B cell (primary cell): Measurements from ENCODE around the gene NELL1. TPM values are rescaled to one million over a fixed set of nuclear protein-coding genes. Genes with fewer than 3 reads are reported as not detected.

ENCODE experiments used
- ATAC-seq: fragments of 200-7000 bp; cut with Tn5 transposase; one replicate; pipeline ENCODE4 v1.10.0; 2021; ENCODE audit warnings: low read depth, mild to moderate bottlenecking, moderate number of reproducible peaks, moderate library complexity
- CTCF ChIA-PET: fragments of 350-600 bp; sonication (Branson Sonifier 250); formaldehyde crosslinking; loops from one replicate; lab custom pipeline; 2021; ENCODE audit warnings: antibody characterized with exemption, inconsistent platforms; lab: Charles Lee
- POLR2A ChIA-PET: fragments of 350-600 bp; sonication (Branson Sonifier 250); formaldehyde crosslinking; loops from one replicate; lab custom pipeline; 2021; ENCODE audit warnings: antibody characterized with exemption; lab: Charles Lee
- DNase-seq: peaks from one replicate; pipeline ENCODE4 v3.0.0; 2013
- H2AFZ ChIP-seq: 2 replicates; pipeline ENCODE4 v1.6.1; 2012; ENCODE audit warnings: mild to moderate bottlenecking, low read depth, low read length; ENCODE audit not compliant: insufficient read depth, poor library complexity, severe bottlenecking
- H3K27ac ChIP-seq, 2 donors: 1 replicate in 1 of 2; 2 replicates in 1 of 2; pipeline ENCODE4 v1.5.1; 2012 to 2013; ENCODE audit warnings: low read length in 2 of 2, mild to moderate bottlenecking in 2 of 2, moderate library complexity in 1 of 2
- H3K27me3 ChIP-seq, 4 experiments: fragments of 200-600 bp in 1 of 4; sonication (generic) in 1 of 4; replicated peaks in 1 of 4; 1 replicate in 2 of 4; 2 replicates in 2 of 4; pipeline versions ENCODE4 v1.6.1 to v1.7.0; 2013 to 2016; ENCODE audit warnings: low read length in 3 of 4, mild to moderate bottlenecking in 2 of 4, mixed read lengths in 1 of 4, moderate library complexity in 1 of 4; ENCODE audit not compliant: insufficient read depth in 4 of 4, control insufficient read depth in 3 of 4; ENCODE audit errors: control extremely low read depth in 1 of 4
- H3K36me3 ChIP-seq, 2 experiments: replicated peaks in 1 of 2; 1 replicate in 1 of 2; 2 replicates in 1 of 2; pipeline versions ENCODE4 v1.6.1 to v1.7.1; 2013; ENCODE audit warnings: low read length in 1 of 2; ENCODE audit not compliant: insufficient read depth in 2 of 2, control insufficient read depth in 1 of 2; ENCODE audit errors: control extremely low read depth in 1 of 2, extremely low read depth in 1 of 2
- H3K4me1 ChIP-seq, 2 donors: fragments of 200-600 bp in 1 of 2; sonication (generic) in 1 of 2; 1 replicate in 1 of 2; 2 replicates in 1 of 2; pipeline versions ENCODE4 v1.5.1 to v1.6.1; 2013 to 2017; ENCODE audit warnings: low read length in 2 of 2; ENCODE audit not compliant: control insufficient read depth in 2 of 2, insufficient read depth in 2 of 2
- H3K4me2 ChIP-seq: replicated peaks from 2 replicates; pipeline ENCODE3; 2012; ENCODE audit warnings: mild to moderate bottlenecking, low read depth, low read length; ENCODE audit not compliant: poor library complexity, severe bottlenecking
- H3K4me3 ChIP-seq, 5 experiments: fragments of 200-600 bp in 1 of 5; sonication (generic) in 1 of 5; 1 replicate in 3 of 5; 2 replicates in 2 of 5; pipeline versions ENCODE4 v1.5.1 to v1.7.0; 2011 to 2016; ENCODE audit warnings: low read length in 4 of 5, mild to moderate bottlenecking in 4 of 5, low read depth in 2 of 5, control low read depth in 1 of 5, moderate library complexity in 1 of 5; ENCODE audit not compliant: insufficient read depth in 1 of 5; ENCODE audit errors: control extremely low read depth in 1 of 5, extremely low read depth in 1 of 5
- H3K79me2 ChIP-seq: fragments of 200-600 bp; sonication (generic); one replicate; pipeline ENCODE4 v1.6.0; 2016; ENCODE audit warnings: low read length; ENCODE audit not compliant: control insufficient read depth, insufficient read depth
- H3K9ac ChIP-seq: fragments of 200-600 bp; sonication (generic); 2 replicates; pipeline ENCODE4 v1.6.1; 2017; ENCODE audit warnings: mild to moderate bottlenecking, low read length, moderate library complexity
- H3K9me3 ChIP-seq, 3 donors: one replicate each; pipeline versions ENCODE4 v1.6.1 to v1.7.1; 2013; ENCODE audit warnings: low read length in 2 of 3; ENCODE audit not compliant: control insufficient read depth in 2 of 3, insufficient read depth in 1 of 3; ENCODE audit errors: control extremely low read depth in 1 of 3
- H4K20me1 ChIP-seq: 2 replicates; pipeline ENCODE4 v1.6.0; 2012; ENCODE audit warnings: mild to moderate bottlenecking, low read length; ENCODE audit not compliant: insufficient read depth, control insufficient read depth, poor library complexity, severe bottlenecking
- H3K27ac Mint-ChIP-seq: one replicate; pipeline ENCODE4 v1.8.0; 2021; ENCODE audit warnings: mixed read lengths
- H3K27me3 Mint-ChIP-seq: one replicate; pipeline ENCODE4 v1.8.0; 2021; ENCODE audit warnings: mixed read lengths
- H3K4me1 Mint-ChIP-seq: one replicate; pipeline ENCODE4 v1.8.0; 2021; ENCODE audit warnings: mixed read lengths
- H3K4me3 Mint-ChIP-seq: one replicate; pipeline ENCODE4 v1.8.0; 2021; ENCODE audit warnings: mixed read lengths
- H3K9me3 Mint-ChIP-seq: one replicate; pipeline ENCODE4 v1.8.0; 2022; ENCODE audit warnings: mixed read lengths; ENCODE audit not compliant: insufficient read depth
- CTCF ChIP-seq: fragments of 200-600 bp; IDR thresholded peaks from one replicate; pipeline ENCODE4 v1.8.0; 2022; ENCODE audit warnings: antibody characterized with exemption, mild to moderate bottlenecking
- EZH2 ChIP-seq: IDR thresholded peaks from 2 replicates; pipeline ENCODE4 v1.6.1; 2012; ENCODE audit warnings: borderline replicate concordance, low read depth, mild to moderate bottlenecking, moderate library complexity, low read length; ENCODE audit not compliant: insufficient read depth, poor library complexity, severe bottlenecking
- WGBS: methylation state at CpG from one replicate; pipeline ENCODE4 v1.1.5; 2013; ENCODE audit warnings: missing lambda C conversion rate; ENCODE audit not compliant: insufficient coverage; 5-methylcytosine and 5-hydroxymethylcytosine counted together
- intact Hi-C: fragments of 100-400 bp; cut with micrococcal nuclease; formaldehyde crosslinking; loops from one replicate; pipeline ENCODE4 v1.10.0; 2022
- polyA plus RNA-seq: library from polyadenylated mRNA; depleted of rRNA; stranded (reverse); fragments of >200 nt; gene quantifications from 2 replicates; pipeline ENCODE4 v1.2.3, GENCODE V29; 2012
- total RNA-seq, 2 donors: library from RNA; stranded (reverse); fragments of 120-200 nt in 1 of 2; gene quantifications; 1 replicate in 1 of 2; 2 replicates in 1 of 2; pipeline versions ENCODE4 v1.2.3 to v1.2.4, GENCODE V29; 2013 to 2022

Gene NELL1
- total and polyA plus RNA-seq, 2 donors (not counting 1 experiment from before 2014, with no cell fraction given), result not detected

- Histone ChIP-seq H3K27ac (no peak overlapping the region), H3K9me3 (no peaks in the 10 kb centered on the region), H4K20me1 (no peaks in the 10 kb centered on the region), H3K4me3 (no peak overlapping the region), H2AFZ (no peak overlapping the region), H3K4me1 (no peaks in the 10 kb centered on the region), H3K27me3 (no peaks in the 10 kb centered on the region), H3K36me3 (no peaks in the 10 kb centered on the region), H3K9ac (no peak overlapping the region), H3K79me2 (no peaks in the 10 kb centered on the region), H3K4me2 (no peak overlapping the region)
- no peak for TF ChIP-seq CTCF
- no peak for TF ChIP-seq EZH2
- POLR2A ChIA-PET, result no interaction called here
- Mint-ChIP-seq H3K4me3 (no peak overlapping the region), H3K4me1 (no peaks in the 10 kb centered on the region), H3K27me3 (no peaks in the 10 kb centered on the region), H3K27ac (no peak overlapping the region), H3K9me3 (peaks cover 10% of the 10 kb centered on the region)
- intact Hi-C loops, result no loop called here
- no peak for DNase-seq
- CTCF ChIA-PET, result no interaction called here
- no peak for ATAC-seq
Measured at GRCh38 chr11:21257461-21257860, 588.1 kb downstream of the NELL1 start.

- Mint-ChIP-seq H3K4me1 (no peaks in the 10 kb centered on the region), H3K4me3 (no peak overlapping the region), H3K9me3 (peaks cover 10% of the 10 kb centered on the region), H3K27me3 (no peaks in the 10 kb centered on the region), H3K27ac (no peak overlapping the region)
- Histone ChIP-seq H4K20me1 (no peaks in the 10 kb centered on the region), H3K4me1 (no peaks in the 10 kb centered on the region), H3K27me3 (no peaks in the 10 kb centered on the region), H3K27ac (no peak overlapping the region), H3K9me3 (no peaks in the 10 kb centered on the region), H3K4me2 (no peak overlapping the region), H3K36me3 (no peaks in the 10 kb centered on the region), H3K4me3 (no peak overlapping the region), H3K79me2 (no peaks in the 10 kb centered on the region), H2AFZ (no peak overlapping the region), H3K9ac (no peak overlapping the region)
- no peak for ATAC-seq
- intact Hi-C loops, result no loop called here
- DNase-seq, result no peak
- WGBS, result no CpG with 5 or more reads among the region's 2 CpGs
- no peak for TF ChIP-seq CTCF
- TF ChIP-seq EZH2, result no peak
- ChIA-PET CTCF (no interaction called here), POLR2A (no interaction called here)
Measured at GRCh38 chr11:21258414-21258813, 589.0 kb downstream of the NELL1 start.
